Stimulated activated CD8-positive, alpha-beta memory T cell treated with anti-CD3 and anti-CD28 coated beads, Interleukin-2, amount 100 ng/mL, for 48 hours (primary cell): ENCODE data around the gene GLI2.

ENCODE experiments used
- DNase-seq, 2 donors: peaks; one replicate each; pipeline ENCODE4 v3.0.0-alpha.2; 2020; ENCODE audit warnings: low read depth in 2 of 2

Gene GLI2

GRCh38 chr2:120712180-120712681, 23.4 kb upstream of the GLI2 start:
- no peak for DNase-seq

DNA sequence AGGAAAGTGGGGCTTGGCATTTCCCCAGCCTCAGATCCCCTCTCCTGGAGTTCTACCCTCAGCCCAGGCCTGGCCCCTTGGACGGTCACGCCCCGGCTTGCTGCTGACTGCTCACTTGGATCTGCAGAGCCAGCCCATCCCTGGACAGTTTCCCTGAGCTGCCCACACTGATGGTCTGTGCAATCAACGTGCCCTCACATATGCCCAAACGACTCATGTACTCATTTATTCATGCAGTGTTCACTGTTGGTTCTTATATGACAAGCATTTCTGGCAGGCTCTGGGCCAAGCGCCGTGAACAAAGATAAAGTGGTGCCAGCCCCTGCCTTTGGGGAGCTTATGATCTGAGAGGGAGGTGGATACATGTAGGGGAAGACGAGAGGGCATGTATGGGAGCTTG, 20.3 kb upstream of the GLI2 start:
- DNase-seq: no peak

- no peak for DNase-seq
Measured at GRCh38 chr2:120715941-120716340, 19.7 kb upstream of the GLI2 start.

DNA sequence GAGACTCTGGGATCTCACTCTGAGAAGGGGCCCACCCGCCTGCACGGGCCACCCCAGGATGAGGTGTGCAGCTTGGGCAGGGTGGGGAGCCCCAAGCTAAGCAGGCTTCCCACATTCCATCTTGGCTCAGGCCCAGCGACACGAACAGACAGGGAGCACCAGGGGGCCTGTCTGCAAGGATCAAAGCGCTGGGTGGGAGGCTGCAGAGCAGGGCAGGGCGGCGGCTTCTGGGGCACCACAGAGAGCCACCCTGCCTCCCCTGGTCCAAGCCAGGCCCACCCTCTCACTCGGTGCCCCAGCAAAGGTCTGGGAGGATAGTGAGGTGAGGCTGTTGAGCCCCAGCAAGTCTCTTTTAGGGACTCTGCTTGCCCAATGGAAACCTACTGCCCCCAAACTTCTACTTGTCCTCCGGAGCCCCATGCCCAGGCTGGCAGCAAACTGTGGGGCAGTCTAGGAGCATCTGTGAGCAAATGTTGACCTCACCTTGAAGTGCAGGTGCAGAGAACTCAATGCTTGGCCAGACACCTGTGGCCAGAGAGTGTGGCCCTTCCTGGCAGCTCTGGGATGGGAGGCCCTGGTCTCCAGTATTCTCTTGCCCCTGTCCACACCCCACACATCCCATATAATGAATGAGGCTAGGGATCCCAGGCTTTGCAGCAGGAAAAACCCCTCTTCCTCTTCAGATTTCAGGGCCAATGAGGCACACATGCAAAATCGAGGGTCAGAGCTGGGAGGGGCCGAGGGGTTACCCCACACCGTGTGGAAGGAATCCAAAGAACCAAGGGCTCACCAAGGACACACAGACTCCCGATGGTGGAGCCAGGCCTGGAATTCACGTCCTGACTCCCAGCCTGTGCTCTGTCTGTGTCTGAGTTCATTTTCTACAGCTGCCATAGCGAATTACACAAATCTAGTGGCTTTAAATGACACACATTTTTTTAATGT, 18.8 kb upstream of the GLI2 start:
- no peak for DNase-seq

DNA sequence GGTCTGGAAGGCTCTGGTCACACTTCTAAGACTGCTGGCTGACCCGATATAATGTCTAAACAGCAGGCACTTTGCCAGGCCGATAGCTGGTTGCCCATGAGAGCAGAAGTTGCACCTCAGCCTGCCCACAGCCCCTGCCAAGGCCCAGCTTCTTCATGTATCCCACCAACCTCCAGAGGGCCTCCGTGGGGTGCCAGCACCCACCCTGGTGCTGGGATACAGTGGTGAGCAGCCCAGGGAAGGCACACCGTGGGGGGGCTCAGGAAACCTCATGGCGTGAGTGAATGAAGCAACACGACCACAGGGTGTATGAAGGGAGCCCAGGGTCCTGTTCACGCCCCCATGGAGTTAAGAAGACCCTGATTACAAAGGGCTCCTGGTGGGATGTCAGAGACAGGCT, 16.2 kb upstream of the GLI2 start:
- DNase-seq: no peak

DNA sequence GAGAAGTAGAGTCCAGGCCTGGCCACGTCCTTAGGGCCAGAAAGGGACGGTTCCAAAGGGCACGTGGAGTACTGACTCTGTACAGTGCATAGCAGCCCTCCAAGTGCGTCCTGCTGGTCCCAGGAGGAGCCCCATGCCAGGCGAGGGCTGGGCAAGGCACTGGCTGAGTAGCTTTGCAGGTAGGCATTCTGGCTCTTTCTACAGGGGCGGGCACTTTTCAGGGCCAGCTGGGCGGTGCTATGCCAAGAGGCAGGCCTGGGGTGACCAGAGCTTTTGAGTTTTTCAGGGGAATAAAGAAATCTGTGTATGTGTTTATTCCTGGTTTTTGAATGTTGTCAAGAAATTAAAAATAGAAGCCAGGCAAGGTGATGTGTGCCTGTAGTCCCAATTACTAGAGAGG, 15.4 kb upstream of the GLI2 start:
- DNase-seq: no peak

DNA sequence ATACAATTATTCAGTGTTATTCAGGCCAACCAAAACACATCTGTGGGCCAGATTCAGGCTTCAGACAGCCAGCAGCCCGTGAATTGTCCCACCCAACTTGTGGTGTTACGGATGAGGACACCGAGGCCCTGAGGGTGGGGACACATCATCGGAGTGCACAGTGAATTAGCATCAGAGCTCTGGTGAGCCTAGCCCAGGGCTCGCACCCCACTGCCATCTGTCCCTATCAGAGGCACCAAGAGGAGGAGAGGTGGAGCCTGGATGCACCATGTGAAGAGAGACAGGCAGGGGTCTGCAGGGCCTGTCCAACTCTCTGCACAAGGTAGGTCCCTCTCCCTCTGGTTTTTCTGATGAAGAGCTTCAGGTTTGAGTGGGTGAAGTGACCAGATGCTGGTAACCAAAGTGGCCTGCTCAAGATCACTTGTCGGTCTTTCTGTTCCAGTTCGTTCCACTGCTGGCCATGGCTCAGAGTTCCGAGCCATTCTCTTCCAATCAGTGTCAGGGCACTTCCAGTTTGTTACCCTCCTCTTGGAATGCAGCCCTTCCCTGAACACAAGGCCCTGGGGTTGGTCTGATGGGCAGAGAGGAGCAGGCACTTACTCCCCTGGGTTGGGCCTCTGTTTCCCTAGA, 14.8 kb upstream of the GLI2 start:
- DNase-seq: no peak

DNA sequence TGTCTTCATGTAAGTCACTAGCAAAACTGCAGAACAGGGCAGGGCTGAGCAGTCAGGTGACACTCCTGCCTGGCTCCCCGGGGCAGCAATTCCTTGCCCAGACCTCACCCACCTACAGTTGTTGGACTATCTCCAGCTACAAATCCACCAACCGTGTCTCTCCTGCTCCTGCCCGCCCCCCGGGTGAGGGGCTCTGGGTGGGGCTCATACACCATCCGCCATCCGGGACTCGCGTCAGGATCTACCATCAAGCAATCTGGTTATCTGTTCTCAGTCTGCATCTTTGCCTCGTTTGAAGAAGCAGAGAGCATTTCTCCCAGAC, 13.5 kb upstream of the GLI2 start:
- no peak for DNase-seq

DNA sequence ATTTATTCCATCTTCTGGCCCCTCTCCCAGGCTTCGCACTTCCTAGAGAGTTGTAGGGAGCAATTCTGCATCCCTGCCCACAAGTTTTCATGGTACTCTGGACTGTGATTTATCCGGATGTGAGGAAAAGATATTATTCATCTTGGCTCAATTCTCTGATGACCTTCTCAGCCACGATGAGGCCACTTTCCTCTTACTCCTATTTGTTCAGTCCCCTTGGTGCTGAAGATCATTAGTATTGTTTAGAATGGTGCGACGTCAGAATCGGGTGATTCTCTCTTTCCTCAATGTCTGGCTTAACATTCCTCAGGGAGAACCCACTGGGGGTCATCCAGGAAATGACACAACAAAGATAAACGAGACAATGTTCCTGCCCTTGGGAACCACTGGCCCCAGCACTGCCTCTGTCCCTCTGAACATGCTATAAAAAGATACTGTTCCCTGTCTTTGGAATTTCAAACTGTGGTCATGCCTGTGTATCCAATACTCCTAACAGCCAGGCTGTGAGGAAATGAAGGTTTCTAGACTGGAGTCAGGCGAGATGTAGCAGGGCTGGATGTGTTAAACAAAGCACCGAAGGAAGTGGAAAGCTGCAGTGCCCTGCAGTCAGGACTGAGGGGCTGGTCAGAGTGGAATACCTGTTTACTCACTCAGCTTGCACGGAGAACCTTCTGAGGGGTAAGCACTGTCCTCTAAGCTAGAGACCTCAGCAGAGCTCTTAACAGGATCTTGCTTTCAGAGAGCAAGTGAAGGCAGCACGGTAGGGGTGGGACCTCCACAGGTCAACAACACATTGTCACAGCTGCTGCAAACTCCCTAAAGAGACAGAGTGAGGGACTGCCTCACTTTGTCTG, 12.9 kb upstream of the GLI2 start:
- DNase-seq: no peak

GRCh38 chr2:120726245-120726644, 9.4 kb upstream of the GLI2 start:
- no peak for DNase-seq

DNA sequence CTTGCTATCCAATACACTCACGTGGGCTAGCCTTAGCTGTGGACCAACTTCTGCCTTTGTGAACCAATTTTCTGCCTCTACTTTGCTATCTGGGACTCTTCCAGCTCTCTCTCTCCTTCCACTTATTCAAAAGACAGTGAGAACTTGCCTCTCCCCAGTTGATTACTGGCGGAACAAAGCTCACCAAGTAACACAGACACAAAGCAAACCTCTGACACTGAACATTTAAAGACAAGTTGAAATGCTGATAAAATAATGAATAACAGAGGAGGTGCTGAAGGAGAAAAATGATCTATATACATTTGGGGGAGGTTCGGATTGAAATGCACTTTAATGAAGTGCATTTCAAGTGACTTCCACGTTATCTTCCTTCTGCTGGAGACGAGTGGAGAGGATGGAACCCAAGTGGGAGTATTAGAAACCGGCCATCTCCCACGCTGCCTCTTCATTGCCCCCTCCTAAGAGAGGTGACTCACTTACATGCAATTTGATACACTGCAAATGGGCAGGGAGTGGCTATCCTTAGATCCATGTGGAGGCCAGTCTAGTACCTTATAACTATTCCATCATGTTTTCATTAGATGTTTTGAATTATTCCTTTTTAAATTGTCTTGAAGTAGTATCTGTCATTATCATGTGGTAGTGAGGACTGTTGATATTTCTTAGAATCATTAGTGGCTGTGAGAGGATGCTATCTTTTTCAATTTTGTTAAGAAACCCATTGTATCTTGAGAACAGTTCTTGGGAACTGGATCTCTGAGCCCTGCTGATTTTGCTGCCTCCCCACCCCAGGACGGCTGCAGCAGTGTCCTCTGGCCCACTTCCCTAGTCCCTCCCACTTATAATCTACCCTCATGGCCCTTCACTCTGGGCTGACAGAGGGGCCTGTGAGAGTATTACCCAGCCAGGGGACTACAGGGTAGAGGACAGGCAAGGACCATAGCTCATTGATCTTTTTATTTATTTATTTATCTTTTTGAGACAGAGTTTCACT, 6.0 kb upstream of the GLI2 start:
- no peak for DNase-seq

DNA sequence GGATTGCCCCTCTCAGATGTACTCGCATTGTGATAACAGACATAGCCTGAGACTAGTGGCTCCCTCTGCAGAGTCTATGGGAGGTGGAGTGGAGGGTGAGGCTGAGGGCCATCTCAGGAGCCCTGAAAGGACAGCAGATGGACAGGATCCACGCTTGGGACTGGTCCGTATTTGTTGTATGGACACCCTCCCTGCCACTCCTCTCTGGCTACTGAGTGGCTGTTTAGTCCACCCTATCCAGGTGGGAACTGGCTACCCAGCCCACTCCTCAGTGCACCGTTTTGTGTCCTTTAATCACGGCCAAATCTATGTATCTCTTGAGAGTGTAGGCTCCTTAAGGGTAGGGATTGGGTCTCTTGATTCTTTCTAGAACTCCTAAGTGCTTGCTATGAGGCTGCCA, 4.5 kb upstream of the GLI2 start:
- DNase-seq: no peak

GRCh38 chr2:120732506-120733237, 3.0 kb upstream of the GLI2 start:
- DNase-seq: no peak

DNA sequence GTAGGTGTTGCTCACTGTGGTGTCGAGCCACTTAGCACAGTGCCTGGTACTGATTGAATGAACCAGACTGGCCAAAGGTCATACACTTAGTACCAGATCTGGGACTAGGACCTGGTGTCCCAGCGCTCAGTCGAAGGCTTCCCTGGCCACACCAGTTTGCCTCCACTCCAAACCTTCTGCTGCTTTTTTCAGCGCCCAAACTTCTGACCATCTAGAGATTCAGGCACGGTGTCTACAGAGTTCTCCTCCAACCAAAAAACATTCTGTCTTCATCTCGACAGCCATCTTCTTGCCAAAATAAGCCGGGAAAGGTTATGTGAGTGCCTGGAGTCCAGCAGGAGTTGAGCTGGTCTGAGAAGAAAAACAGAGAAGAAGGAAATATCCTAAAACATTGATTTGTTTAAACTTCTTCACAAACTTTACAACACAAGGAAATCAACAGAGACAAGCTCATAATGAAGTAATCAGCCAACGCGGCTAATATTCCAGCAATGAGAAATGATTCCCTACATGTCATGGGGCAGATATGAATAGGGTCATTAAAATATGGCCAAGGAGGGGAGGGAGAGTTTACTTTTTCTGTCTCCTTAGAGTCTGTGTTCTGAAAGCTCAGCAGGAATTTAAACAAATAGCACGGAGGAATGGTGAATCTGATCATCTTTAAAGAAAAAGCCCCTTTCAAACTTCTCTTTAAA, 2.3 kb upstream of the GLI2 start:
- DNase-seq: no peak

DNA sequence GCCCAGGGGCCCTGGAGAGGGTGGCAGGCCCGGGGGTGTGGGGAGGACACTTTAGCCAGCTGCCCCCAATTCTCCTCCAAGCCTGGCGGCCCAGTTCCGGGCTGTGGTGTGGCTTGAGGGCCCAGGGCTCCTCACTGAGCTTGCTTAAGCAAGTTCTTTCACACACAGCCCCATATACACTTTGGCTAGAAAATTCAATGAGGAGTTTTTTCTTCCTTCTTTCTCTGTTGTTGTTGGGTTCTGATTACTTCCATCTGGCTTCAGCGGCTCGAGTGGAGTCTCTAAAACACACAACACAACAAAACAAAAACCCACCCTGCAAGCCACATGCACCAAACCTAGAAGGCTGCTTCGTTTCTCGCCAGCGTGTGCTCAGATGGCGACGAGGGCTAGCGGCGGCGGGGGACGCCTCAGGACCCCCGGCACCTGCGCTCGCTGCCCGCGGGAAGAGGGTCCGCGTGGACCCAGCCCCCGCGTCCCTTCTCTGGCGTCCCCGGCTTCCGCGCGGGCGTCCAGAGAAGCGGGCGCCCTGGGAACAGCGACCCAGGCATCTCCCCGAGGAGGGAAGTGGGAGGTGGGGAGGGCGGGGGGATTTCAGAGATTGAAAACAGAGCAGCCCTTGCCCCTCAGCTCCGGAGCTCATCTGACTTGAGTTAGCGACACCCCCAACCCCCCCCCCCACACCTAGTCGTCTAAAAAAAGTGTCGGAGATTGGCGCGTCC, 577 bp upstream of the GLI2 start:
- no peak for DNase-seq

- DNase-seq: no peak
Measured at GRCh38 chr2:120736202-120736623, 545 bp downstream of the GLI2 start.

DNA sequence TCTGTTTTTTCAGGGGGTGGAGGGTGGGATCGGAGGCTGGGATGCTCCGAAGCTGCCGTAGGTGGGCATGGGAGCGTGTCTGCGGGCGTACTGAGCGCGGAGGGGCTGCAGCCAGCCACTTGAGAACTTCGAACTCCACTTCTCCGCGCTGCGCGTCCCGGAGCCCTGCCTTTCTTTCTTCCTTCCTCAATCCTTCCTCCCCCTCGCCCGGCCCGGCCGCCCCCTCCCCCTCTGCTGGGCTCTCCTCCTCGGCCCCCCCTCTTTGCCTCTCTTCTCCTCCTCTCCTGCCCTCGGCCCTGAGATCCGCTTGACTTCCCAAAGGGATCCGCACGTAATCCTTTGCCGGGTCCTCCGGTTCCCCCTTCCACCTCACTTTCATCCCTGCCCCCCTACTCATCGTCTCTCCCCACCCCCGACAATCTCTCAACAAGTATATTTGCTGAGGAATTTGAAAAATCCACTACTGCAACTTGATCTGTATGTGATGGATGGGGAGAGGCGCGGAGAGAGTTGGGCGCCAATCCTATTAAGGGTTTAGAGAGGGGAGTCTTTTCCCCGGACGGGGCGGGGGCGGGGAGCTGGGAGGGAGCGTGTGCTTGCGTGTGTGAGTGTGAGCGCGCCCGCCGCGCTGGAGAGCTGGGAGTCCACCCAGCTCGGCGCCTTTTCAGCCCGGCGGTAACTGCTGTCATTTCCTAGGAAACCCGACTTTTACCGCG, 1.1 kb downstream of the GLI2 start:
- DNase-seq: no peak

DNA sequence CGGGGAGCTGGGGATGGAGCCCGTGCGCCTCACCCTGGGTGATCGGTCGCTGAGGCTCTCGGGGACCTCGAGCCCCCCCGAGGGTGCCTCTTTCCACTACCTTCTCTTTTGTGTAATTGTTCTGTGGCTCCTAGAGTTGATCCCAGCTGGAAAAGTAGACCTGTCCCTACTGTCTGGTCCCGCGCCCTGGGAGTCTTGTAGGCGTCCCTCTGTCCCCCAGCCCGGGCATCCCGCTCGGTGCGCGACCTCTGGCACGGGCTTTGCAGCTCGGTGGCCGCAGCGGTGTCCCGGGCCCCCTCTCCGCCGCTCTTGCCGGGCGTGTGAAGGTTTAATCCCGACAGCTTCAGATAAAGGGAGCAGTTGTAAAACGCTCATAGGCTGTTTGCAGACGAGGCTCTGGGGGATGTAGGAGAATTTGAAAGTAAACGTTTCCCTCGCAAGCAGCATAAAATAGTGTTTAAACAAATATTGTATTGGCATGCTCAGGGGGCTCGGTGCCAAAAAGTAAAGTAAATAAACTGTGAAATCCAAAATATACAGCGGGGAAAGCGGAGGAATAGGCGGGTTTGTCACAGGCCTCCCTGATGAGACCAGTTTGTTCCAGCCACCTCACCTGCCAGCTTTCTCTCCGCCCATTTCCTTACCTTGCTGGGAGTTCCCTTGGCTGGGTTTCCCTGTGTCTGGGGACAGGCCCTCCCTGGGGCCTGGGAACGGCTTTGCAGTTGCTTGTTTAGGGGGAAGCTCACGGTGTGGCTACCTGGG, 1.9 kb downstream of the GLI2 start:
- no peak for DNase-seq
